22Rv1 (cell line): ENCODE results near the gene KNDC1.
"Not testable (repeated sequence)": the region's sequence is repeated elsewhere in the genome, so short reads cannot be mapped to it uniquely, and the experiment has no call there.

Experiments used
- H3K27ac ChIP-seq: fragments of 450-650 bp; 2 replicates; pipeline ENCODE4 v1.5.1; 2017
- ZFX ChIP-seq: fragments of 450-650 bp; IDR thresholded peaks from 2 replicates; pipeline ENCODE4 v1.6.1; 2017; ENCODE audit warnings: antibody characterized with exemption, borderline replicate concordance
- TF ChIP-seq, protein P1 (sequence below): fragments of 450-650 bp; IDR thresholded peaks from 2 replicates; pipeline ENCODE4 v1.5.1; 2017; ENCODE audit warnings: mild to moderate bottlenecking

KNDC1 gene, protein sequence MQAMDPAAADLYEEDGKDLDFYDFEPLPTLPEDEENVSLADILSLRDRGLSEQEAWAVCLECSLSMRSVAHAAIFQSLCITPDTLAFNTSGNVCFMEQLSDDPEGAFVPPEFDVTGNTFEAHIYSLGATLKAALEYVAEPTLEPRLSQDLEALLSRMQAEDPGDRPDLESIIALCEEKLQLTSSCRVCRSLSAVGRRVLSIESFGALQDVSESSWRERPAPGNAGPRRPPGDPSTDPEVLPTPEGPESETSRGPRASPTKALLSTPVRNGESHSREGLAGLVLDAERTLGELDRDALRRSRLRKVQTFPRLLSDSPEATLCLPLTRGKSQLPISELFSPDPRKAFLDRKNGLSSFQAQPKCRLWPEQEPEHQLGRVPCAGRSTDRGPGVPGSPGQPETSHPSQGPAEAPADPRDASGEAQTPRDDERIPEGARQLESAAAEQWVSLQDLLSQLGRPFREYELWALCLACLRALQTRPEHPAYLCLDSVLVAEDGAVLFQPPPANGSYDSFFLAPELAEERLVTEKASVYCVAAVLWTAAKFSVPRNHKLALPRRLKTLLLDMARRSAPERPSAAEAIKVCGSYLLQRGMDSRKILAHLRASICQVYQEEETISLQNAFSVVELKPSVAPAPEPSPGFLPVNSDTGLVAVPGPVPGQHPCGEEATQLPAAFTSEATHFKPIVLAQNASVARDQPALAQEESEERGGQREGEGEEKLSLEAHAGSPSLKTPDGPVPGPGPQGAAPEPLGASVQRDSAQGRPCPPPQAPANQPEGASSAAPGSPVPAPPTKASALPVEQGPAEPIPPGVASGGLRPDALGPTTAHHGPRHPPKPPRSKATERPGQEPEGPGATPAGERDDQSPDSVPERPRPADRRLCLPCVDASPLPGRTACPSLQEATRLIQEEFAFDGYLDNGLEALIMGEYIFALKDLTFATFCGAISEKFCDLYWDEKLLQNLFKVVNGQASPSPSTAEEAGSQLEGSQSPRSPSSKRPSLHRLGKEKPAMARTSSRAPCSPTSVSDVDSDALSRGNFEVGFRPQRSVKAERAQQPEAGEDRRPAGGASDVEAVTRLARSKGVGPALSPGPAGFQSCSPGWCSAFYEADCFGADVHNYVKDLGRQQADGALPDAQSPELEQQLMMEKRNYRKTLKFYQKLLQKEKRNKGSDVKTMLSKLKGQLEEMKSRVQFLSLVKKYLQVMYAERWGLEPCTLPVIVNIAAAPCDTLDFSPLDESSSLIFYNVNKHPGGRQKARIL (N-terminal part only)

DNA sequence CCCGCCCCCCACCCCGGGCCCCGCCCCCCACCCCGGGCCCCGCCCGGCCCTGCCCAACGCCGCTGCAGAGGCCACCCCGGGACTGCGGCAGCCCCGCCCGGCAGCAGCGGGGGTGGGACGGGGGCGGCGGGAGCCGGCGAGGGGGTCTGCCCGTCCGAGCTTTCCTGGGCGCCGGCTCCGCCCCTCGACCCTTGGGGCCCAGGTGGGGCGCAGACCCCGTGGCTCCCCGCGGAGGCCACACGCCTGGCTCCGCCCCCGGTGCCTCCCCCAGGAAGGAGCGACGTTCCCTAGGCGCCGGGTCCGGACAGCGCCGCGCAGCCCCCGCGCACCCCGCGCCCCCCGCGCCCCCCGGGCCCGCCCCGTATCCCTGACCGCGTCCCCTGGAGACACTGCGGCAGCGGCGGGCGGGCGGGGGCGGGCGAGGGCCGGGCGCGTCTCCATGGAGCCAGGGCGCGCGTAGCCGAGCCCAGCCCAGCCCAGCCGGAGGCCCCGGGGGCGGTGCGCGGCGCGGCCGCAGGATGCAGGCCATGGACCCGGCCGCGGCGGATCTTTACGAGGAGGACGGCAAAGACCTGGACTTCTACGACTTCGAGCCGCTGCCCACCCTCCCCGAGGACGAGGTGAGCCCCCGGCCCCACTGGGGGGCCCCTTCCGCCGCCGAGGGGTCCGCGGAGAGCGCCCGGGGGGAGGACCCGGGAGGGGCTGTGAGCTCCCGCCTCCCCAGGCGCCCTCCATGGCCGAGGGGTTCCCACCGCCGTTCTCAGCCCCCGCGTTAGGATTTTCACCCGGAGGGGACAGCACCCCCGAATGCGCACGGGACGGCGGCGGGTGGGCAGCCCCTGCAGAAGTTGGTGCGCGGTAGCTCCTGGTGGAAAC is at the start of gene KNDC1:
Gene KNDC1, plus strand, starts transcription at position 270 of the 876 bp plus-strand sequence. Its CDS starts 249 bp downstream, at position 519.
- no peak within 1 kb of the TSS for H3K27ac ChIP-seq
- no peak for TF ChIP-seq ZFX
- TF ChIP-seq, protein P1, sequence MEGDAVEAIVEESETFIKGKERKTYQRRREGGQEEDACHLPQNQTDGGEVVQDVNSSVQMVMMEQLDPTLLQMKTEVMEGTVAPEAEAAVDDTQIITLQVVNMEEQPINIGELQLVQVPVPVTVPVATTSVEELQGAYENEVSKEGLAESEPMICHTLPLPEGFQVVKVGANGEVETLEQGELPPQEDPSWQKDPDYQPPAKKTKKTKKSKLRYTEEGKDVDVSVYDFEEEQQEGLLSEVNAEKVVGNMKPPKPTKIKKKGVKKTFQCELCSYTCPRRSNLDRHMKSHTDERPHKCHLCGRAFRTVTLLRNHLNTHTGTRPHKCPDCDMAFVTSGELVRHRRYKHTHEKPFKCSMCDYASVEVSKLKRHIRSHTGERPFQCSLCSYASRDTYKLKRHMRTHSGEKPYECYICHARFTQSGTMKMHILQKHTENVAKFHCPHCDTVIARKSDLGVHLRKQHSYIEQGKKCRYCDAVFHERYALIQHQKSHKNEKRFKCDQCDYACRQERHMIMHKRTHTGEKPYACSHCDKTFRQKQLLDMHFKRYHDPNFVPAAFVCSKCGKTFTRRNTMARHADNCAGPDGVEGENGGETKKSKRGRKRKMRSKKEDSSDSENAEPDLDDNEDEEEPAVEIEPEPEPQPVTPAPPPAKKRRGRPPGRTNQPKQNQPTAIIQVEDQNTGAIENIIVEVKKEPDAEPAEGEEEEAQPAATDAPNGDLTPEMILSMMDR, result no peak

DNA sequence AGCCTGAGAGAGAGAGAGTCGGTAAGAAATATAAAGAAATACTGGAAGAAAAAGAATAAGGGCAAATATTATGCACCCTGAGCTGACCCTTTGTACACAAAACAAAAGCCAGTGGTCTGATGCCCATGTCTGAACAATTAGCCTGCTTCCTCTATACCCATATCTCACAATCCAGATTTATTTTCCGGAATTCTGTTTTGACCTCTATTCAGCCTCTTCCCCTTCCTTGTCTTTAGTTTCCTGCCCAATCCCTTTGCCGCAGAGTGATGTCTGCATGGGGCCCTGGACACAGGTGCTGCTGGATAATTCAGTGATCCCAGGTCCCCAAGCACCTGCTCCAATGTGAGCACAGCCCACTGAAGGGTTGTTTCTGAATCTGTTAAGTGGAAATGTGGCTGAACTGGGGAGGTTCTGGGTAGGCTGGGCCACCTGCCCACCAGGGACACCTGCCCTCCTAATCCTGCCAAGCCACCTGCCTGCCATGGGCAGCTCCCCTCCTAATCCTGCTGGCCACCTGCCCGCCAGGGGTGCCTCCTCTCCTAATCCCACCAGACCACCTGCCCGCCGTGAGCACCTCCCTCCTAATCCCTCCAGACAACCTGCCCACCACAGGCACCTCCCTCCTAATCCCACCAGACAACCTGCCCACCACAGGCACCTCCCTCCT is 49.3 kb upstream of the KNDC1 start:
- no peak for TF ChIP-seq ZFX
- TF ChIP-seq, protein P1, result no peak
- no peak overlapping the region for H3K27ac ChIP-seq

DNA sequence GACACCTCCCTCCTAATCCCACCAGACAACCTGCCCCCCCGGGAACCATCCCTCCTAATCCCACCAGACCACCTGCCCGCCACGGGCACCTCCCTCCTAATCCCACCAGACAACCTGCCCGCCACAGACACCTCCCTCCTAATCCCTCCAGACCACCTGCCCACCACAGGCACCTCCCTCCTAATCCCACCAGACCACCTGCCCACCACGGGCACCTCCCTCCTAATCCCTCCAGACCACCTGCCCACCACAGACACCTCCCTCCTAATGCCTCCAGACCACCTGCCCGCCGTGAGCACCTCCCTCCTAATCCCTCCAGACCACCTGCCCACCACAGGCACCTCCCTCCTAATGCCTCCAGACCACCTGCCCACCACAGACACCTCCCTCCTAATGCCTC is 48.4 kb upstream of the KNDC1 start:
- H3K27ac ChIP-seq, result not testable (repeated sequence)

DNA sequence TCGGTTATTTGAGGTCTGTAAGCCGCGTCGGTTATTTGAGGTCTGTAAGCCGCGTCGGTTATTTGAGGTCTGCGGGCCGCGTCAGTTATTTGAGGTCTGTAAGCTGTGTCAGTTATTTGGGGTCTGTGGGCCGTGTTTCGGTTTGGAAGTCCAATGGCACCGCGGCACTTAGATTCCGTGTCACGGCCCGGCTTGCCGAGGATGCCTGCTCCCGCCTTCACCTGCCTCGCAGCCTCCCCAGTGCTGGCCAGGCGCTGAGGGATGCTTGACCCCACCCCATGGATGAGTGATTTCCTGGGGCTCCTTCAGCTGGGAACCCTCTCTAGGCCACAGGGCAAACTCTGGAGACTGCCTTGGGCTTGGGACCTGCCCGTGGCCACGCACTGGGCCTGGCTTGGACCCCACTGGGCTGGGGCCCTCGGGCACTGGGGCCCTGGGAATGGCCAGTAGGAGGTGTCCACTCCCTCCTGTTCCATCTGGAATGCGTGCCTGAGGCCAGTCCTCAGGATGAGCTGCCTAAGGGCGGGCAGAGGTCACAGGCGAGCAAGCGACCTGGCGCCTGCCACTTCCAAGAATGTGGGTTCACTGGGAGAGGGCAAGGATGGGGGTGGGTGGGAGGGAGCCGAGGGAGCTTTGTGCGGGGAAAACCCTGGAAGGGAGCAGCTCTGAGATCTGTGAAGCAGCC is 46.7 kb upstream of the KNDC1 start:
- no peak overlapping the region for H3K27ac ChIP-seq

DNA sequence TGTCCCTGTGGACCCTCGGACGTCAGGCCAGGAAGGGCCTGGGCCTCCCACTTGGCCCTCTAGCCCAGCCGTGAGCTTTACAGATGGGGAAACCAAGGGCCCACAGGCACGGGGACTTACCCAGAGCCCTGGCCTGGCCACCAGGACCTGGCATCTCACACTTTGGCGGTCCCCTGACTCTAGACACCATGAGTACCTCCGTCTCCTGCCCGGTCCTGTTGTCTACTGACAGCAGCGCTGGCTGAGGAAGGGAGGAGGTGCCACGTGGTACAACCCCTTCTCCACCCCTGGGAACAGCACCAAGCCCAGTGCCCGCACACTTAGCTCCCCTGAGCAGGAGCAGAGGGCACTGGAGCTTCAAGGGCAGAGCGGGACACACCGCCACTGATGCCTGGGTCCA is 46.2 kb upstream of the KNDC1 start:
- no peak for TF ChIP-seq ZFX
- TF ChIP-seq, protein P1, result no peak

More for the DNA sequence above, 46.7 kb upstream of the KNDC1 start:
- no peak for TF ChIP-seq ZFX
- TF ChIP-seq, protein P1, result no peak

DNA sequence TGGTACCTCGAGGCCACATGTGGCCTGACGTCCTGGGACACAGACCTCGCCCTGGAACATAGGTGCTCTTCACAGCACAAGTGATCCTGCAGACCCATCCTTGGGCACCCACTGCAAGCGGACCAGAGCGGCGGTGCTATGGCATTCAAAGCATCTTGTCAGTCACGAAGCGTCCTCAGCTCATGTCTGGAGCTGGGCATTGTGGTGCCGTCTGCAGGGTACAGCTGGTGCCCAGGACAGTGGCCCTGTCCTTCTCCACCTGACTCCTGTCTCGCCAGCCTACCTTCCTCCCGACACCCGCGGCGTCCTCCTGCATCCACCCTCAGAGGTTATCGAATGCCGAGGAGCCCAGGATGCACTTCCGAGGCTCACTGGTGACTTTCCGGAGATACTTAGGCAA is 45.8 kb upstream of the KNDC1 start:
- no peak overlapping the region for H3K27ac ChIP-seq

More for the DNA sequence above, 46.2 kb upstream of the KNDC1 start:
- H3K27ac ChIP-seq, result no peak overlapping the region

More for the DNA sequence above, 45.8 kb upstream of the KNDC1 start:
- TF ChIP-seq, protein P1, result no peak
- no peak for TF ChIP-seq ZFX
